GM21576 (cell line): ENCODE data around the gene MC1R.
"Not testable (repeated sequence)": the region's sequence is repeated elsewhere in the genome, so short reads cannot be mapped to it uniquely, and the experiment has no call there.

Source experiments
- ATAC-seq: cut with Tn5 transposase; IDR thresholded peaks from one replicate; pipeline ENCODE4 v1.9.1; 2021; ENCODE audit warnings: mild to moderate bottlenecking, moderate library complexity; ENCODE audit not compliant: unreplicated experiment

The MC1R gene

GRCh38 chr16:89934019-89934418, 15.4 kb downstream of the MC1R start:
- not testable (repeated sequence) for ATAC-seq

GRCh38 chr16:89934611-89935553, 16.2 kb downstream of the MC1R start:
- no peak for ATAC-seq

GRCh38 chr16:89935620-89936019, 17.0 kb downstream of the MC1R start:
- not testable (repeated sequence) for ATAC-seq

GRCh38 chr16:89936034-89936433, 17.4 kb downstream of the MC1R start:
- no peak for ATAC-seq

- no peak for ATAC-seq
Measured at GRCh38 chr16:89936508-89936907, 17.8 kb downstream of the MC1R start.

GRCh38 chr16:89936981-89937380, 18.3 kb downstream of the MC1R start:
- no peak for ATAC-seq

- ATAC-seq, result no peak
Measured at GRCh38 chr16:89938175-89938885, 19.7 kb downstream of the MC1R start.

- ATAC-seq, result no peak
Measured at GRCh38 chr16:89944773-89945172, 26.1 kb downstream of the MC1R start.

- ATAC-seq, result no peak
Measured at GRCh38 chr16:89945654-89946053, 27.0 kb downstream of the MC1R start.

- no peak for ATAC-seq
Measured at GRCh38 chr16:89946515-89946914, 27.9 kb downstream of the MC1R start.

GRCh38 chr16:89949121-89949742, 30.6 kb downstream of the MC1R start:
- ATAC-seq, result no peak

GRCh38 chr16:89949756-89950155, 31.1 kb downstream of the MC1R start:
- ATAC-seq, result no peak

- ATAC-seq, result no peak
Measured at GRCh38 chr16:89951509-89951908, 32.8 kb downstream of the MC1R start.

- no peak for ATAC-seq
Measured at GRCh38 chr16:89952049-89952448, 33.4 kb downstream of the MC1R start.

GRCh38 chr16:89952551-89952950, 33.9 kb downstream of the MC1R start:
- ATAC-seq, result no peak

GRCh38 chr16:89953671-89954406, 35.2 kb downstream of the MC1R start:
- peak; percentile 71 for ATAC-seq

- ATAC-seq, result no peak
Measured at GRCh38 chr16:89954462-89954861, 35.8 kb downstream of the MC1R start.

- no peak for ATAC-seq
Measured at GRCh38 chr16:89955001-89955685, 36.5 kb downstream of the MC1R start.

GRCh38 chr16:89956505-89957215, 38.0 kb downstream of the MC1R start:
- no peak for ATAC-seq
